ENCODE data around the gene RABIF.

- TF ChIP-seq ZNF274 (IDR thresholded peaks at IDR 0.05; ENCODE audit: low read depth, low read length) (no peak), YY1 (IDR thresholded peaks at IDR 0.05; ENCODE audit: insufficient read depth, insufficient read length) (no peak), SUZ12 (IDR thresholded peaks at IDR 0.05; ENCODE audit: extremely low read depth, insufficient read depth, insufficient read length) (no peak)
Measured at GRCh38 chr1:202888221-202888530, 773 bp downstream of the RABIF start.
